Chondrocyte (in vitro differentiated cells): Measurements from ENCODE around the gene SLC17A5. TPM values are rescaled to one million over a fixed set of nuclear protein-coding genes. Genes with fewer than 3 reads are reported as not detected.
"Not testable (repeated sequence)": the region's sequence is repeated elsewhere in the genome, so short reads cannot be mapped to it uniquely, and the experiment has no call there.

ENCODE experiments used
- DNase-seq: peaks from one replicate; pipeline ENCODE4 v3.0.0; 2021; ENCODE audit warnings: mixed read lengths, low spot score
- H3K27ac Mint-ChIP-seq: one replicate; pipeline ENCODE4 v1.8.0; 2021; ENCODE audit warnings: mild to moderate bottlenecking, moderate library complexity, mixed read lengths; ENCODE audit not compliant: unreplicated experiment
- H3K27me3 Mint-ChIP-seq: 2 replicates; pipeline ENCODE4 v1.8.0; 2021; ENCODE audit warnings: low read depth, mixed read lengths
- H3K36me3 Mint-ChIP-seq: 2 replicates; pipeline ENCODE4 v1.8.0; 2021; ENCODE audit warnings: low read depth, mixed read lengths
- H3K4me1 Mint-ChIP-seq: 2 replicates; pipeline ENCODE4 v1.8.0; 2021; ENCODE audit warnings: low read depth, mild to moderate bottlenecking, mixed read lengths
- H3K4me3 Mint-ChIP-seq: one replicate; pipeline ENCODE4 v1.8.0; 2021; ENCODE audit warnings: mild to moderate bottlenecking, moderate library complexity, mixed read lengths; ENCODE audit not compliant: unreplicated experiment
- H3K9me3 Mint-ChIP-seq: 2 replicates; pipeline ENCODE4 v1.8.0; 2021; ENCODE audit warnings: low read depth, mixed read lengths
- total RNA-seq: library from RNA; stranded (reverse); gene quantifications from 3 replicates; pipeline ENCODE4 v1.2.1, GENCODE V29; 2021
- TF ChIP-seq, protein P1 (sequence below): fragments of 200-600 bp; sonication (generic); IDR thresholded peaks from 2 replicates; pipeline ENCODE4 v1.5.0; 2021; ENCODE audit warnings: antibody characterized with exemption, mild to moderate bottlenecking, moderate library complexity

Gene SLC17A5
- total RNA-seq, 1 donor from 2014 or later: 33.0 TPM

DNA sequence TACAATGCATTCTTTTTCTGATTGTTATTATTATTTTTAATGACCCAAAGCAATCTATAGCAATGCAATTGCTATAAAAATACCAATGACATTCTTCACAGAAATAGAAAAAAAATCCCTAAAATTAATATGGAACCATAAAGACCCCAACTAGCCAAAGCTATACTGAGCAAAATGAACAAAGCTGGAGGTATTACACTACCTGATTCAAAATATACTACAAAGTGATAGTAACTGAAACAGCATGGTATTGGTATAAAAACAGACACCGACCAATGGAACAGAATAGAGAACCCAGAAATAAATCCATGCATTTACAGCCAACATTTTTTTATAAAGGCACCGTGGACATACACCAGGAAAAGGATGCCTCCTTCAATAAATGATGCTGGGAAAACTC, 72.5 kb downstream of the SLC17A5 start:
- H3K27me3 Mint-ChIP-seq: no peaks in the 10 kb centered on the region
- DNase-seq: no peak
- H3K27ac Mint-ChIP-seq: peak overlapping the region; percentile 100
- peaks cover 47% of the 10 kb centered on the region for H3K4me1 Mint-ChIP-seq
- H3K4me3 Mint-ChIP-seq: no peak overlapping the region
- TF ChIP-seq, protein P1, sequence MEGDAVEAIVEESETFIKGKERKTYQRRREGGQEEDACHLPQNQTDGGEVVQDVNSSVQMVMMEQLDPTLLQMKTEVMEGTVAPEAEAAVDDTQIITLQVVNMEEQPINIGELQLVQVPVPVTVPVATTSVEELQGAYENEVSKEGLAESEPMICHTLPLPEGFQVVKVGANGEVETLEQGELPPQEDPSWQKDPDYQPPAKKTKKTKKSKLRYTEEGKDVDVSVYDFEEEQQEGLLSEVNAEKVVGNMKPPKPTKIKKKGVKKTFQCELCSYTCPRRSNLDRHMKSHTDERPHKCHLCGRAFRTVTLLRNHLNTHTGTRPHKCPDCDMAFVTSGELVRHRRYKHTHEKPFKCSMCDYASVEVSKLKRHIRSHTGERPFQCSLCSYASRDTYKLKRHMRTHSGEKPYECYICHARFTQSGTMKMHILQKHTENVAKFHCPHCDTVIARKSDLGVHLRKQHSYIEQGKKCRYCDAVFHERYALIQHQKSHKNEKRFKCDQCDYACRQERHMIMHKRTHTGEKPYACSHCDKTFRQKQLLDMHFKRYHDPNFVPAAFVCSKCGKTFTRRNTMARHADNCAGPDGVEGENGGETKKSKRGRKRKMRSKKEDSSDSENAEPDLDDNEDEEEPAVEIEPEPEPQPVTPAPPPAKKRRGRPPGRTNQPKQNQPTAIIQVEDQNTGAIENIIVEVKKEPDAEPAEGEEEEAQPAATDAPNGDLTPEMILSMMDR: no peak
- H3K36me3 Mint-ChIP-seq: peaks cover 2% of the 10 kb centered on the region
- H3K9me3 Mint-ChIP-seq: peaks cover 2% of the 10 kb centered on the region

DNA sequence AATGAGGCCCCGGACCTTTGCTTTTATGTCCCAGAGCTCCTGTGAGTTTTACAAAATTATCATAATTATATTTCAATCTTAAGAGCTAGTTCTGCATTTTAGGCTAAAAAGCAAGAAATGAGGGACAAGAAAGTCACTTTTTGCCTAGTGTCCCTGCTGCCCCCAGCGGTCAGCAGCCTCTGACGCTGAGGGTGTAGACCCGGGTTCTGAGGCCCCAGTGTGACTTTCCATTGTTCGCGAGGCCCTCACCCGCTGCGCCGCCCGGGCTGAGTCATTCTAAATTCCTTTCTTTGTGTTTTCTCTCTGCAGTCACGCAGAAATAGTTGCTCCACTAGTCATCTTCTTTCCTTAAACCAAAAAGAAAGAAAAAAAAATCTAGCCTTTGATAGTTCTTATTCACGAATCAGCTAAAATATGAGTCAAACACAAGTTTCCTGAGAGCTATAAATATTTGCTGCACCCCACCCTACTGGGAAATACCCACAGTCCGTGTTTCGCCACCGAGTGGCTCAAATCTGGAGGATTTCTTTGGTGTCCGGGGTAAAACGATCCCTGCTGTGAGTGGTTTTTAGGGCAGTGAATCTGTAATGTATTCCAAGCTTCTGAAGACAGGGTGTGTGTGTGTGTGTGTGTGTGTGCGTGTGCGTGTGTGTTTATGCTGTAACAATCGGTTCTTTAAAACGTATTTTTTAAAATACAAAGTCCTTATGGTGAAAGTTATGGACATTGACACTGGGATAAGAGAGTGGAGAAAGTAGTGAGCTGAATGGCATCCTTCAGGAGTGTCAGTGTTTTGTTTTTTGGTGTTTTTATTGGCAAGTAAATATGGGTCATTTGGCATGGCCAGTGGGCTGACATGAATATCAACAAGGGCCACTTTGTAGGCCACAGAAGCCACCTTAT, 73.3 kb downstream of the SLC17A5 start:
- H3K4me1 Mint-ChIP-seq: peaks cover 39% of the 10 kb centered on the region
- H3K36me3 Mint-ChIP-seq: peaks cover 2% of the 10 kb centered on the region
- peaks cover 3% of the 10 kb centered on the region for H3K9me3 Mint-ChIP-seq
- peak overlapping the region; percentile 100 for H3K27ac Mint-ChIP-seq
- DNase-seq: no peak
- TF ChIP-seq, protein P1: peak; percentile 74
- peak overlapping the region; percentile 75 for H3K4me3 Mint-ChIP-seq
- no peaks in the 10 kb centered on the region for H3K27me3 Mint-ChIP-seq

DNA sequence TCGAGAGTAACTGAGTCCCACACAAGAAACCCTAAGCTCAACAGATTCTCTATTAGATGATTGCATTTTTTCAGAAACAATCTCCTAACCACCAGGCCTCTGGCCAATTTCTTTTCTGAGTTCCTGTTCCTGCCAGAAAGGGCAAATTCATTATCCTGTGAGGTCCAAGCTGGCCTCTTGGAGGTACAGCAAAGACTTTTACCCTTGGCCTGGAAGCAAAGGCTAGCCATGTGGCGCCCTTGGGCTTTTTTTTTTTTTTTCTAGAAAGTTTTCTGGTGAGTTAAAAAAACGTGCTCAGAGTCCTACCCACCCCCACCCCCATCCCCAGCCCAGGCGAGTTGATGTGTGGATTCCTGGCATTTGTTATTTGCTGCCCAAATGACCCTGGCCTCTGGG, 73.9 kb downstream of the SLC17A5 start:
- H3K9me3 Mint-ChIP-seq: peaks cover 3% of the 10 kb centered on the region
- peak overlapping the region; percentile 100 for H3K27ac Mint-ChIP-seq
- H3K4me3 Mint-ChIP-seq: peak overlapping the region; percentile 75
- no peak for DNase-seq
- TF ChIP-seq, protein P1: no peak
- no peaks in the 10 kb centered on the region for H3K27me3 Mint-ChIP-seq
- H3K4me1 Mint-ChIP-seq: peaks cover 33% of the 10 kb centered on the region
- H3K36me3 Mint-ChIP-seq: peaks cover 2% of the 10 kb centered on the region

DNA sequence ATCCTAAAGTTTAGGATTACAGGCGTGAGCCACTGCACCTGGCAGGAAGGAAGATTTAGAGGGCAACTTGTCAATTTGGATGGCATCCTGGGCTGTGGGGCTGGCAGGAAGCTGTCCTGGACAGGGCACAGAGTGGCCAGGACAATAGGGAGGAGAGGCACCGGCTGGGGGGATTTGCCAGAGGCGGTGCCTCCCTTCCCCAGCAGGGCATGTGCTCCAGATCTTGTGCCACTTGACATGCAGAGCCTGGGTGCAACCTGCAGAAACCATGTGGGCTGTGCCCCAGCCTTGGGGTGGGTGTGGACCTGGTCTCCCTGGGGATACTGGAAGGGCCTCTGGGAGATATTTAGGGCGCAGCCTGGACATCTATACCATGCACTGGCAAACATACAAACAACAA, 74.4 kb downstream of the SLC17A5 start:
- DNase-seq: no peak
- H3K27me3 Mint-ChIP-seq: no peaks in the 10 kb centered on the region
- H3K9me3 Mint-ChIP-seq: peaks cover 3% of the 10 kb centered on the region
- no peak overlapping the region for H3K4me3 Mint-ChIP-seq
- H3K4me1 Mint-ChIP-seq: peaks cover 32% of the 10 kb centered on the region
- H3K36me3 Mint-ChIP-seq: peaks cover 2% of the 10 kb centered on the region
- H3K27ac Mint-ChIP-seq: peak overlapping the region; percentile 100
- TF ChIP-seq, protein P1: no peak

DNA sequence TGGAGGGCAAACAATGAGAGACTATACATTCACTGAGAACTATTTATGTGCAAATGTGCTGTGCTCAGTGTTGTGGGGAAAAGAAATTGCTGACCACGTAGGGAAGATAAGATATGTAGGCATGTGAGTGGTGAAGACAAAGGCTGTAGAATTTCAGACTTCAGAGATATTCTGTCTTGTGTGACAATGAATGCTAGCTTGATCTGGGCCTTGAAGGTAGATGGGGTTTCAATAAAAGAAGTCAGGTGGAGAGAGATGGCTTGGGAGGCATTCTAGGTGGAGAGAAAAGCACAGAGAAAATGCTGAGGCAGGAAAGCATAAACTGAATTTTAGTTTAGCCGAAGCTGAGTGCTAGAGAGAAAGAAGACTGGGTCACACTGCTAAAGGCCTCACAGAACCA, 76.1 kb downstream of the SLC17A5 start:
- no peaks in the 10 kb centered on the region for H3K27me3 Mint-ChIP-seq
- peaks cover 32% of the 10 kb centered on the region for H3K4me1 Mint-ChIP-seq
- no peak for DNase-seq
- peaks cover 3% of the 10 kb centered on the region for H3K9me3 Mint-ChIP-seq
- H3K36me3 Mint-ChIP-seq: peaks cover 2% of the 10 kb centered on the region
- peak overlapping the region; percentile 3 for H3K27ac Mint-ChIP-seq
- TF ChIP-seq, protein P1: no peak
- H3K4me3 Mint-ChIP-seq: no peak overlapping the region

DNA sequence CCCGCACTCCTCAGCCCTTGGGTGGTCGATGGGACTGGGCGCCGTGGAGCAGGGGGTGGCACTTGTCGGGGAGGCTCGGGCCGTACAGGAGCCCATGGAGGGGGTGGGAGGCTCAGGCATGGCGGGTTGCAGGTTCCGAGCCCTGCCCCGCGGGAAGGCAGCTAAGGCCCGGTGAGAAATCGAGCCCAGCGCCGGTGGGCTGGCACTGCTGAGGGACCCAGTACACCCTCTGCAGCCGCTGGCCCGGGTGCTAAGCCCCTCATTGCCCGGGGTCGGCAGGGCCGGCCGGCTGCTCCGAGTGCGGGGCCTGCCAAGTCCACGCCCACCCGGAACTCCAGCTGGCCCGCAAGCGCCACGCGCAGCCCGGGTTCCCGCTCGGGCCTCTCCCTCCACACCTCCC, 81.3 kb downstream of the SLC17A5 start:
- not testable (repeated sequence) for H3K9me3 Mint-ChIP-seq, H3K27me3 Mint-ChIP-seq, H3K36me3 Mint-ChIP-seq, H3K4me1 Mint-ChIP-seq, H3K27ac Mint-ChIP-seq, DNase-seq, H3K4me3 Mint-ChIP-seq

DNA sequence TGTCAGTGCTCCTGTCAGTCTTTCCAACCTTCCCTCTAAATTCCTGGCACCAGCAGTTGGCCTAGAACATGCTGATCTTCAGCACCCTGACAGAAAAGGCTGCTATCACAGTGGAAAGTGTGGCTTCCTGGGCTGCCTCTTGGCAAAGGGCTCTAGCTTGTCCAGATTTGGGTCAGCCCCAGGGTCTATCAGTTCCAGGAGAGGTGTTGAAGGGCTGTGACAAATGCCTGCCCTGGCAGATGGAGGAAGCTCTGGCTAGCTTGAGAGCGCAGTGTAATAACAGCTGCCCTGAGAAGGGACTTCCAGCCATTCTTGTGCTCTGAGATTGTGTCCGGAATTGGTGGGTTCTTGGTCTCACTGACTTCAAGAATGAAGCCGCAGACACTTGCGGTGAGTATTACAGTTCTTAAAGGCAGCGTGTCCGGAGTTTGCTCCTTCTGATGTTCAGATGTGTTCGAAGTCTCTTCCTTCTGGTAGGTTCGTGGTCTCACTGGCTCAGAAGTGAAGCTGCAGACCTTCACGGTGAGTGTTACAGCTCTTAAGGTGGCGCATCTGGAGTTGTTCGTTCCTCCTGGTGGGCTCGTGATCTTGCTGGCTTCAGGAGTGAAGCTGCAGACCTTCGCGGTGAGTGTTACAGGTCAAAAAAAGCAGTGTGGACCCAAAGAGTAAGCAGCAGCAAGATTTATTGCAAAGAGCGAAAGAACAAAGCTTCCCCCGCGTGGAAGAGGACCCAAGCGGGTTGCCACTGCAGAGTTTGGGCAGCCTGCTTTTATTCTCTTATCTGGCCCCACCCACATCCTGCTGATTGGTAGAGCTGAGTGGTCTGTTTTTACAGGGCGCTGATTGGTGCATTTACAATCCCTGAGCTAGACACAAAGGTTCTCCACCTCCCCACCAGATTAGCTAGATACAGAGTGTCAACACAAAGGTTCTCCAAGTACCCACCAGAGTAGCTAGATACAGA, 82.3 kb downstream of the SLC17A5 start:
- H3K4me1 Mint-ChIP-seq: peaks cover 17% of the 10 kb centered on the region
- not testable (repeated sequence) for H3K4me3 Mint-ChIP-seq, H3K27ac Mint-ChIP-seq, H3K36me3 Mint-ChIP-seq, DNase-seq, H3K27me3 Mint-ChIP-seq, H3K9me3 Mint-ChIP-seq
